ENCODE measurements around the gene TSPAN2.

TSPAN2 gene

DNA sequence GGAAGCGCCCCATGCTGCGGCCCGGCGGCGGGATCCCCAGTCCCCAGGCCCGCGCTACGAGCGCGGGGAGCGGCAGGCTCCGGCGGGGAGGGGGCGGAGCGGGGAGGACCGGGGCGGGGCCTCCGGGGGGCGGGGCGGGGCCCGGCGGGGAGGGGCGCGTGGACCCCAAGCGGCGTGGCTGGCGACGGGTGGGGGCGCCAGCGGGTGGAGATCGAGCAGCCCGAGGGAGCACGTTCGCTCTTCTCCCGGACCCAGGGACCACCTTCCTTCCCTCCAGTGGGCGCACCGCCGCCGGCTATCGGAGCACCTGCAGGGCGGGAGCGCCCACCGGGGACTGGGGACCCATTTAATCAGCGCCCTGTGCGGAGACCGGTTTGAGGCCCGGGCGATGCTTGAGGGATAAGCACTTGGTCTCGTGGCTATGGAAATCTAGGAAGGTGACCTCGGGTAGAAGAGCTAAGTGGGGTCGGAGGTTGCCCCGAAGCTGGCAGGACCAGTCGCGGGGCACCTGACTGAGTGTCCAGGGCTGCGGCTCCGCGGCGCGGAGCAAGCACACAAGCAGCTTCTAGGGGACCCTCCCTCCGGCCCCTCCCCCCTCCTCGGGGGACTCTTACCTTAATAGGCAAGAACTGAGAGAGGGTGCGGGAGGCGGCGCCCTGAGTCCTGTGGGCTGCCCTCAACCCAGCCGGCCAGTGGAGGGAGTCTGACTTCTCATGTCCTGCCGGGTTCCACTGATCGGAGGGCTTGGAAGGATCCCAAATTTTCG lies at the start of gene TSPAN2:
TSS of gene TSPAN2 (minus strand) at position 84 of the 766 bp plus-strand sequence. CDS start at position 13, 71 bp downstream.
- Histone ChIP-seq H3K4me1 (peaks cover 0 to 54% (median 20%) of the 10 kb centered on the region in 4 donors), H3K27ac (peak within 1 kb of the TSS; percentile 97), H3K36me3 (no peaks in the 10 kb centered on the region), H3K4me3 (peak within 1 kb of the TSS; percentile 69), H3K9me3 (no peaks in the 10 kb centered on the region), H3K27me3 (no peaks in the 10 kb centered on the region)
- TF ChIP-seq, protein P1, sequence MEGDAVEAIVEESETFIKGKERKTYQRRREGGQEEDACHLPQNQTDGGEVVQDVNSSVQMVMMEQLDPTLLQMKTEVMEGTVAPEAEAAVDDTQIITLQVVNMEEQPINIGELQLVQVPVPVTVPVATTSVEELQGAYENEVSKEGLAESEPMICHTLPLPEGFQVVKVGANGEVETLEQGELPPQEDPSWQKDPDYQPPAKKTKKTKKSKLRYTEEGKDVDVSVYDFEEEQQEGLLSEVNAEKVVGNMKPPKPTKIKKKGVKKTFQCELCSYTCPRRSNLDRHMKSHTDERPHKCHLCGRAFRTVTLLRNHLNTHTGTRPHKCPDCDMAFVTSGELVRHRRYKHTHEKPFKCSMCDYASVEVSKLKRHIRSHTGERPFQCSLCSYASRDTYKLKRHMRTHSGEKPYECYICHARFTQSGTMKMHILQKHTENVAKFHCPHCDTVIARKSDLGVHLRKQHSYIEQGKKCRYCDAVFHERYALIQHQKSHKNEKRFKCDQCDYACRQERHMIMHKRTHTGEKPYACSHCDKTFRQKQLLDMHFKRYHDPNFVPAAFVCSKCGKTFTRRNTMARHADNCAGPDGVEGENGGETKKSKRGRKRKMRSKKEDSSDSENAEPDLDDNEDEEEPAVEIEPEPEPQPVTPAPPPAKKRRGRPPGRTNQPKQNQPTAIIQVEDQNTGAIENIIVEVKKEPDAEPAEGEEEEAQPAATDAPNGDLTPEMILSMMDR (IDR thresholded peaks at IDR 0.05), result peak; percentile 49 to 50
- intact Hi-C loops (cut with DNase I; ENCODE audit: low total_unique reads), result loop anchor here (5.0 kb wide), 1 partner anchor 43 kb away; no protein-coding TSS in a partner anchor
- peak; percentile 92 to 97 for DNase-seq

DNA sequence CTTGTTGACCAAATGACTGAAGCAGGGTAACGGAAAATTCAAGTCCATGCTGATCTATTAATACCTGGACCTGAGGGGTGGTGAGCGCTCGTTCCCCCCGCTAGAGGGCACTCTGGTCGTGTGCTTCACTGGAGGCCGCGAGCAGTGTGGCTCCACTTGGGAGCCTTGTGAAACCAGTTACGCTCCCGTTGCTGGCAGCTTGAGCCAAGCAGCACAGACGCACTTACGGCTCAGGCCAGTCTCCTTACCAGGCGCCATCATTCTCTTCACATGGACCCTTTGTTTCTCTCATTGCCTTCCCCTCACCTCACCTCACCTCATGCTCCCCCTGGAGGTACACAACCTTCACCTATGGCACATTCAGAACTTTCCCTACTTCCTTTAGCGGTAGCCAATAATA lies 49.7 kb upstream of the TSPAN2 start:
- TF ChIP-seq, protein P1 (IDR thresholded peaks at IDR 0.05), result peak; percentile 91 to 92
- peak overlapping the region; percentile 58 to 93 for H3K27ac ChIP-seq
- no peaks in the 10 kb centered on the region for H3K36me3 ChIP-seq
- H3K27me3 ChIP-seq, result no peaks in the 10 kb centered on the region
- H3K4me3 ChIP-seq, result no peak overlapping the region
- intact Hi-C loops (cut with DNase I; ENCODE audit: low total_unique reads), result loop anchor here (10.0 kb wide), 2 partner anchors 46 to 196 kb away; partner anchors contain the start of gene NGF
- peaks cover 6 to 40% (median 23%) of the 10 kb centered on the region in 4 donors for H3K4me1 ChIP-seq
- H3K9me3 ChIP-seq, result no peaks in the 10 kb centered on the region
- DNase-seq, result peak; percentile 90 to 95

DNA sequence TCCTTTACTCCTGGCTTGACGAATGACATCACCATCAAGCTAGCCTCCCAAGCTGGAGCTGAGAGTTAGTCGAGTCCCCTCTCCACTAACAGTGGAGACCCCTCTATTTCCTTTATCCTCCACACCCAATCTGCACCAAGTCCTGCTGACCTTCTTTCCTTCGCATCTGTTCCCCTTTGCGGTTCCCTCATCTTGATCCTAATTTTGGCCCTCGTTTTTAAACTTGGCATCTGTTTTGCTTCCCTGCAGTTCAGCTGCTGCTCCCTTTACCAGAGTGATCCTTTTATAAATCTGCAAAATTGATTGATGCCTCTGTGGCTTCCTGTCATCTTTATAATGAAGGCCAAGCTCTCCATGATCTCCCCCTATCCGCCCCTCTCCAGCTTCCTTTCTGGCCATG lies 49.0 kb upstream of the TSPAN2 start:
- TF ChIP-seq, protein P1 (IDR thresholded peaks at IDR 0.05), result no peak
- Histone ChIP-seq H3K9me3 (no peaks in the 10 kb centered on the region), H3K36me3 (no peaks in the 10 kb centered on the region), H3K27me3 (no peaks in the 10 kb centered on the region), H3K27ac (peak overlapping the region; percentile 58 to 93), H3K4me3 (no peak overlapping the region), H3K4me1 (peaks cover 6 to 47% (median 30%) of the 10 kb centered on the region in 4 donors)
- intact Hi-C loops (cut with DNase I; ENCODE audit: low total_unique reads), result loop anchor here (10.0 kb wide), 2 partner anchors 47 to 197 kb away; partner anchors contain the start of gene NGF
- DNase-seq, result no peak

DNA sequence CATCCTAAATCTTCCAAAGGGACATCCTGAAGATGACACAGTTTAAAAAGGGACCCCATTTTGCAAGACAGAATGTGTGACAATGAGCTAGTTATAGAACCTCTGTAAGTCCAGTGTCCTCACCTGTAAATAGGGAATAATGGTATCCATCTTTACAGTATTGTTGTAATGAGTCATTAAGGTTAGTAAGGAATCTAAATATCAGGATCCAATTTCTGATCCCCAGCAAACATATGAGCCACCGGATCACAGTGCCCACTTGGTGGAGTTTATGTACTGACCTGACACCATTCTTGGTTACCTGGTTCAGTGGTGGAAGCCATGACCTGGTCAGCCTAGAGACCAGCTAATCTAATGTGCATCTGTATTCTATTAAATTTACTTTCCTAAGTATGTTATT lies 47.9 kb upstream of the TSPAN2 start:
- Histone ChIP-seq H3K36me3 (no peaks in the 10 kb centered on the region), H3K4me3 (no peak overlapping the region), H3K27me3 (no peaks in the 10 kb centered on the region), H3K9me3 (no peaks in the 10 kb centered on the region), H3K27ac (peak overlapping the region; percentile 84 to 93), H3K4me1 (peaks cover 6 to 51% (median 35%) of the 10 kb centered on the region in 4 donors)
- TF ChIP-seq, protein P1 (IDR thresholded peaks at IDR 0.05), result no peak
- DNase-seq, result no peak
- intact Hi-C loops (cut with DNase I; ENCODE audit: low total_unique reads), result loop anchor here (1.0 to 10.0 kb wide), 3 partner anchors 48 to 335 kb away; partner anchors contain the start of gene NGF

DNA sequence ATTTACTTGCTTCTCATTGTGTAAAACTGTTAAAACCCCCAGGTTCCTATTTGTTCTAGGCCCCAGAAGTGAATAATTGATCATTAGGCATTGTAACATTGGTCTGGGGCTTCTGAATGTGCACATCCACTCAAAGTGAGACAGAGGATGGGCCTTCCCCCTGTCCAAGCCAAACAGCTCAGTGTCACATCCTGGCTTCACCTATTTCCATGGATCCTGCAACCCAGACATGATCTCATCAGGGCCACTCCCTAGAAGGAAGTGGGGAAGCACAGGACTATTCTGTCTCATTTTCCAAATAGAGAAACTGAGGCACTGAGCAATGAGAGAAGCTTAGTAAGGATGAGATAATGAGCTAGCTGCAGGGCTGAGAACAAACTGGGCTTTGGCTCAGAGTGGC lies 47.4 kb upstream of the TSPAN2 start:
- H3K36me3 ChIP-seq, result no peaks in the 10 kb centered on the region
- no peak overlapping the region for H3K4me3 ChIP-seq
- H3K9me3 ChIP-seq, result no peaks in the 10 kb centered on the region
- peak overlapping the region; percentile 84 to 93 for H3K27ac ChIP-seq
- no peaks in the 10 kb centered on the region for H3K27me3 ChIP-seq
- TF ChIP-seq, protein P1 (IDR thresholded peaks at IDR 0.05), result no peak
- DNase-seq, result no peak
- peaks cover 6 to 52% (median 35%) of the 10 kb centered on the region in 4 donors for H3K4me1 ChIP-seq
- intact Hi-C loops (cut with DNase I; ENCODE audit: low total_unique reads), result loop anchor here (1.0 to 10.0 kb wide), 3 partner anchors 48 to 336 kb away; partner anchors contain the start of gene NGF

All from tibial artery (tissue), 4 donors.